ENCODE measurements around the gene ARHGAP8.

The ARHGAP8 gene

DNA sequence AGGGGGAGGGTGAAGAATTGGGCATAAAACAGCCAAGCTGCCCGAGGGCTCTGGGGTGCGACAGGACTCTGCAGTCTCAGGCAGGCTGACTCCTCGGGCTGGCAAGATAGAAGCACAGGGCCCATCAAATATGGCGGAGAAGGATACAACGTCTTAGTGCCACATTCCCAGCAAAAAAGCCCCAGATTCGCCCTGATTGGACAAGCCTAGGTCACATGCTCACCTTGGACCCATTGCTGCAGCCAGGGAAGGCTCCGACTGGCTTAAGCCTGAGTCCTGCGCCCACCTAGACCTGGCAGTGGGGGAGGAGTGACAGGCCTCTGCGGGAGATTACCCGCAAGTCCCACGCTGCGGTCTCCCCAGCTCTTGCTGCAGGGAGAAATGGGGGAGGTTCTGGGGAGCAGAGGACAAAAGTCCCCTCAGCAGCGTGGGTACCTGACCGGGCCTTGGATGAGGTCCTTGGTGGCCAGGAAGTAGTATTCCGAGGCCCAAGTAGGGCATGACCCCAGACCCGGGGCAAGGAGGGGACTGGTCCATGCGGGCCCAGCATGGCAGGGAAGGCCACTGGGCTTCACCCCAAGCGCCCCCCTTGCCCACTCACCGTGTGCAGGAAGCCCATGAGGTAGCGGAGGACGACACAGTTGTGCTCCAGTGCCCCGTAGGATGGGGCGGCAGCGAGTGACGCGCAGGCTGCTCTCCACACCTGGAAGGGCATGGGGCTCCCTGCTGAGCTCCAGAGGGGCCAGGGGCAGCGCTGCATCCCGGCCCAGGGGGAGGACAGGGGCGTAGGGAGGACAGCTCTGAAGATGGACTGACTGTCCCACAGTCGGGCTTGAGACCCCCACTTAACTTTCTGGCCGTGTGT, 113.0 kb downstream of the ARHGAP8 start:
- no peak for DNase-seq

DNA sequence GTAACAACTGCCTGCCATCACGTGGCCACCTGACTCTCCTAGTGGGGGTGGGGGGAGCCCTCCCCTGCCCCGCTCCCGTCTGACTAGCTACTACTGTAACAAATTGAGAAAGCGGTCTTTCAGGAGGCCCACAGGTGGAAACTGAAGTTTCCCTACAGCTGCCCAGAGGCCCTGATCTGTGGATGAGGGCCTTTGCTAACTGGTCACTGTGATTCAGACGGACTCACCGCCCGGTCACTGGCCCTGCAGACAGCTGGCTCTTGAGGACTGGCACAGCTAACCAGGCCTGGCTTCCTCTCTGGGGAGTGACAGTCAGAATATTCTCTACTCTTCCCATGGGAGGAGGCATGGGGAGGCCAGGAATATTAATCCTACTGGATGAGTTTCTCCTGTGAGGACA, 116.8 kb downstream of the ARHGAP8 start:
- no peak for DNase-seq

DNA sequence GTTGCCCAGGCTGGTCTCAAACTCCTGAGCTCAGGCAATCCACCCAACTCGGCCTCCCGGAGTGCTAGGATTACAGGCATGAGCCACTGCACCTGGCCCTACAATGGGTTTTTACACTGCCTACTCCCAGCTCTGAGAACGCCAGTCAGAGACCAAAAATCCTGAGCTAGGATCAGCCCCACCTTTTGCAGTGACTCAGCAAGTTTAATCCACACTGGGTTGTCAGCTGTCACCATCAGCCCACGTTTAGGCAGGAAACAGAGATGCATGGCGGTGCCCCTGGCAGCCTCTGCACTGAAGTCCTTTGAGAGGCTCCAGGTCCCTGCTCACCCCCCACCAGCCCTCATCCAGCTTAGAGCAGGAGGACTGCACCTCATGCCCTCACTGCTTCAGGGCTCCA, 117.6 kb downstream of the ARHGAP8 start:
- no peak for DNase-seq

- no peak for DNase-seq
These were observed 119.4 kb downstream of the ARHGAP8 start for GRCh38 chr22:44871782-44872181.

GRCh38 chr22:44876921-44877320, 124.5 kb downstream of the ARHGAP8 start:
- no peak for DNase-seq

DNA sequence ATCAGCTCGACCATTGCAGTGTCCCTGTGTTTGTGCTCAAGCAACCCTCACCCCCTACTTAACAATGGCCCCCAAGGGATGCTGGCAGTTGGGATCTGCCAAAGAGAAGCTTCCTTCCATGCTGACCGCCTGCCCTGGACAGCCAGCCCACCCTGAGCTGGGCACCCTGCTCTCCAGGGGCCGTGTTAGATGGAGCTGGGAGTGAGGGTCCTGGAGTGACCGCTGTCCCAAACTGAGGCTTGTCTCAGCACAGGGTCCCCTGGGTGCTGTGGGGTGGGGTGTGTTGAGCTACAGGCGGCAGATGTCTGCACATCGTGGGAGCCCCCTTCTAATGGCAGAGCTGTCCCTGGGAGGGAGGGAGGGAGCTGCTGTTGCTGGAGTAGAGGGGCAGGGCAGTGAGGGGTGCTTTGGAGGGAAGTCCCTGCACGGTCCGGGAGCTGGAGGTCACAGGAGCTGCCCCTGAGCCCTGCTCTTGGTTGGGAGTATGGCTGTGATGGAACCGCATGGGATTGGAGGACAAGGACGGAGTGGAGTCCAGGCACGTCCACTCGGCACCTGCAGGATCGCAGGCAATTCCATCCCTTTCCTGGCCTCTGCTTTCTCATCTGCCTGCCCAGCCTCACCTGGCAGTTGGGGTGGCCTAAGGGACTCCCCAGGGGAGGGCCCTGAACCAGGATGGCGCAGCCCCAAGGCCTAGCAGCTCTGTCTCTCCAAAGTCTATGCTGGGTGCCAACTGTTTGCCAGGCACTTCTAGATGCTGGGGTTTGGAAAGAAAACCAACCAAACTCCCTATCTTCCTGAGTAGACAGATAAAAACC, 126.3 kb downstream of the ARHGAP8 start:
- no peak for DNase-seq

GRCh38 chr22:44879301-44879680, 126.9 kb downstream of the ARHGAP8 start:
- no peak for DNase-seq

- no peak for DNase-seq
These were observed 128.4 kb downstream of the ARHGAP8 start for GRCh38 chr22:44880610-44881290.

DNA sequence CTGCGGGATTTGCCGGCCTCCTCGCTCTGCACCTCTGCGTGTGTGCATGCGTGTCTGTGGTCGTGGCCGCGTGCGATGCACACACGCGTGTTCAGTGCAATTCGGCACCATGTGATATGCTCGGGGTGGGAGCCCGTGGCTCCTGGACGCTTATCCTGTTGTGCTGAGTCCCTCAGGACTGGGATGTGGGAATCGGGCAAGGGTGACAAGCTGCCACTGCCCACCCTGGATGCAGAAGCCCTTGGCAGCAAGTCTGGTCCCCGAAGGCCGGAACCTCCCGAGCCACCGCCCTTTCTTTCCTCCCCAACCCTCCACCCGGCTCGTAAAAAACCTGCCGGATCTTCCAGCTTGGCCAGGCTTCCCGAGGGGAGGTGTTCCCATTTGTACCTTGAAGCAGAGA, 129.2 kb downstream of the ARHGAP8 start:
- DNase-seq: no peak

GRCh38 chr22:44882226-44882905, 130.0 kb downstream of the ARHGAP8 start:
- DNase-seq: no peak

- DNase-seq: no peak
These were observed 130.6 kb downstream of the ARHGAP8 start for GRCh38 chr22:44883011-44883421.

- no peak for DNase-seq
These were observed 132.2 kb downstream of the ARHGAP8 start for GRCh38 chr22:44884562-44884961.

DNA sequence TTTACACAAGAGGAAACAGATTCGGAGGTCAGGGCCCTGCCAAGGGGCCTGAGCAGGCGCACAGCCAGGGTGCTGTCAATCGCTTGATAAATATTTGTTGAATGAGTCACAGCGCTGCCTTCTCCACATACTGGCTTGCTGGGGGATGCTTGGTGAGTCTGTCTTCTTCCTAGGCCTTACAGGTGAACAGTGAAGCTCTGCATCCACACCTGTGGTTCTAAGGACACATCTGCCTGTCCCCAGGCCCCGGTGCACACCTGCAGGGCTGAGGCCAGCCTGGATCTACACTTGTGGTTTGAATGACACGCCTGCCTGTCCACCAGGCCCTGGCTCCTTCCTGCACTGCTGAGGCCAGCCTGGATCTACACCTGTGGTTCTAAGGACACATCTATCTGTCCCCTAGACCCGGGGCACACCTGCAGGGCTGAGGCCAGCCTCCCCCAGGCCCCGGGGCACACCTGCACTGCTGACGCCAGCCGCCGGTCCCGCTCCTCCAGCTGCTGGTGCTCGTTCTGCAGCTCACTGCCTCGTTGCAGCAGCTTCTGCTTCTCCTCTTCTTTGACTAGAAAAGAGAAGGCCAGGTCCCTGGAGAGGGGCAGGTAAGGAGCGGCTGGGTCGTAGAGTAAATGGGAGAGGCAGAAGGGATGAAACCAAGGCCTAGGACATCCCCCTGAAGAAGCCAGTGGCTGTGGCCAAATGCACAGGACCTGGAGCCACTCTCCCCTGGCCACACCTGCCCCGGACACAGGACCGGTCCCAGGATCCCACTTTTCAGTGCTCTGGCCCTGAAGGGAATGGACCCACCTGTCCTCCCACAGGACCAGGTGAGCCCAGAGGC, 132.8 kb downstream of the ARHGAP8 start:
- DNase-seq: no peak

DNA sequence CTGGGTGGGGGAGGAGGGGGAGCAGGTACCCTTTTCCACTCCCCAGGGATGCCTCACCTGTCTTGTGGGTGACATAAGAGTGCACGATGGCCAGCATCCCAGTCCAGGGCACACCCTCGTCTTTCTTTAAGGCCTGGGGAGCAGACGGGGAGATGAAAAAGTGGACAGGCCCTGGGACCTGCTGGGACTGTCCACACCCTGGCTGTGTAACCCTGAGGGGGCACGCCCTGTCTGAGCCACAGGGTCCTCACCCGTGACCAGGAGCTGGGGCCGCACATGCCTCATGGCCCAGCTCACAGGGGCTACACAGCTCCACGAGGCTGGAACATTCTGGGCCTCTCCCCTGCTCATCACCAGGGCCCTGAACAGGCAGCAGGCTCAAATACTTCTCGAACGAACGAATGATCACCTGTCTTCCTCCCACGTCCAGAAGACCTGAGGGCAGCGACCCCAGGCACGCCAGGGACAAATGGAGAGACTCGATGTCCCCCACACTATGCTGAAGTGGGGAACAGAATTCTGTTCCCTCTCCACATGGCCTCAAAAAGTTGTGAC, 133.5 kb downstream of the ARHGAP8 start:
- no peak for DNase-seq

DNA sequence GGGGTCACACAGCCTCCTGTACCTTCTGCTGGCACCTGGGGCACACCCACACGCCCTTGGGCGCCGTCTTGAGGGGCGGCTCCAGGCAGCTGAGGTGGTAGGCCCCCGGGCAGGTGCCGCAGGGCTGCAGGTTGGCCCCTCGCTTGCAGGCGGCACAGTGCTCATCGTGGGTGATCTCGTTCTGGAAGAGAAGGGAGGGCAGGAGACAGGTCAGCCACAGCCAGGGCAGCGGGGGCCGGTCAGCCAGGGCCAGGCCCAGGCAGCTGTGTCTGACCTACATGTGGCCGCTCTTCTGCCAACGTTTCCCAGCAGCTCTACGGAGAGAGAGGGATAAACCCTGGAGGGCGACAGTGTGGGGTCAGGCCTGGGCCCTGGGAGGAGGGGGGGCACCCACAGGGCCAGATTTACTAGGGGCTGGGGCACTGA, 135.6 kb downstream of the ARHGAP8 start:
- DNase-seq: no peak

- no peak for DNase-seq
These were observed 136.3 kb downstream of the ARHGAP8 start for GRCh38 chr22:44888491-44889254.

DNA sequence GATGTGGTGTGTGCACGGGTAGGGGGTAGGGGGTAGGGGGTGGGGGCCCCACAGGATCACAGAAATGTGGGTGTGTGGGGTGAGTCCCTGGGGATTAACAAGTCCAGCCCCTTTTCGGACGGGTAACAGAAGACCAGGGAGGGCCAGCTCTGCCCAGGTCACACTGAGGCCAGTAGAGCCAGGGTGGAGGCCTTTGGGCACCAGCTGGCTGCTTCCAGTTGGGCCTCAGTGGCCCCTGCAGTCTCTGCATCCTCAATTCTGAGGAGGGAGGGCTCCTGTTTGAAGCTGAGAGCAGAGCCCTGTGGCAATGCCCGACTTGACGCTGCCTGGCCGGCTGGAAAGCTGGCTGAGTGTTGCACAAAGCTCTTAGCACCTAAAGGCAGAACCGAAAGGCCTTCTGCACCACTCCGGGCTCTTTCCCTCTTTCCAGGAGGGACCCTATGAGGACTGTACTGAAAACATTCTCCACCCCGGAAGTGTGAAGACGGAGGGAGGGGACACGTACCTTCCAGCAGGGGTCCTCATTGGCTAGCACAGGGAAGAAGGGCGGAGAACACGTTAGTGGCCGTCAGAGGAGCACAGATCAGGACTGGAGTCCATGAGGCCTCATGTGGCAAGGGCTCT, 137.0 kb downstream of the ARHGAP8 start:
- DNase-seq: no peak

DNA sequence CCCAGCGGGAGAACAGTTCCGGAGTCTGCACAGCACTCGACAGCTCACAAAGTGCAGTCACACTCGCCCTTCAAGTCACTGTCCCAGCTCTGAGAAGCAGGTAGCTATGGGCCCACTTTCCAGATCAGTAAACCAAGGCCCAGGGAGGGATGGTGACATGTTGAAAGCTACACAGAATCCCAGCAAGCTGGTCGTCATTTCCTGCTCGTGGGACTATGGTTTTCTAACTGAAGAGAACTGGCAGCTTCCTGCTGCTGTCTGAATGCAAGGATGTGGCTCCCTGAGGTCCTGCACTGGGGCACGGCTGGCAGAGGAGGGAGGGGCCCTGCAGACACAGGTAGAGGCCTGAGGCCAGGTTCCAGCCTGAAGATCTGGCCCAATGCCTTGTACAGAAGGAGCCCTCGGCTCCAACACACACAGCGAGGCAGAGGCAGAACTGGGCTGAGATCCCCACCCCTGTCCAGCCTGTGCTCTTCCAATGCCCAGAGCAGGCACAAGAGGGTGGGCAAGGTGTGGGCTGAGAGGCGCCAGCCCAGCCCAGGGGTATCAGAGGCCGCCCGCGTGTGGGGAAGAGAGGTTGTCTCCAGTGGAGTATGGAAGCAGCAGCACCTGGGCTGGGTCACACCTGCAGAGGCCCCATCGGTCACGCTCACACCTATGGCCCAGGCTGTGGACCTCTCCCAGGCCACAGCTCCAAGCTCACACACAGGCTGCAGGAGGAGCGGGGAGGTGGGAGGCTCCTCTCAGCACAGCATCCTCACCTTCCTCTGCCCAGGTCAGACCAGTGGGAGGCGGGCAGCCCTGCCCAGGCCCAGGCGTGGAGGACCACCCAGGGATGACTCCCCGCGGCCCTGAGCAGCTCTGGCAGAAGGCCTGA, 138.3 kb downstream of the ARHGAP8 start:
- no peak for DNase-seq

GRCh38 chr22:44891293-44891747, 138.9 kb downstream of the ARHGAP8 start:
- DNase-seq: no peak

All from NCI-H1694 (cell line).